Loucy (cell line): ENCODE results near the gene COL21A1.

Experiments
- H2AFZ ChIP-seq: fragments of 200-600 bp; sonication (generic); 2 replicates; pipeline ENCODE4 v1.6.0; 2016; ENCODE audit warnings: antibody characterized with exemption, mild to moderate bottlenecking, low read length, moderate library complexity
- H3F3A ChIP-seq: fragments of 200-600 bp; 2 replicates; pipeline ENCODE4 v1.6.0; 2016; ENCODE audit warnings: antibody characterized with exemption, low read depth, mild to moderate bottlenecking
- H3K27me3 ChIP-seq: fragments of 200-600 bp; sonication (generic); 2 replicates; pipeline ENCODE4 v1.6.1; 2014; ENCODE audit warnings: low read length, mild to moderate bottlenecking; ENCODE audit not compliant: insufficient read depth, poor library complexity, severe bottlenecking
- H3K36me3 ChIP-seq: fragments of 200-600 bp; sonication (generic); 2 replicates; pipeline ENCODE4 v1.6.1; 2016; ENCODE audit warnings: low read length; ENCODE audit not compliant: insufficient read depth
- H3K4me1 ChIP-seq: fragments of 200-600 bp; sonication (generic); 2 replicates; pipeline ENCODE4 v1.5.1; 2014; ENCODE audit warnings: low read length, mild to moderate bottlenecking; ENCODE audit not compliant: insufficient read depth, poor library complexity, severe bottlenecking
- H3K4me2 ChIP-seq: fragments of 200-600 bp; sonication (generic); 2 replicates; pipeline ENCODE4 v1.6.0; 2014; ENCODE audit warnings: antibody characterized with exemption, low read length, low read depth, mild to moderate bottlenecking; ENCODE audit not compliant: poor library complexity, severe bottlenecking
- H3K4me3 ChIP-seq: fragments of 200-600 bp; sonication (generic); 2 replicates; pipeline ENCODE4 v1.5.1; 2014; ENCODE audit warnings: low read length, mild to moderate bottlenecking, mixed read lengths; ENCODE audit not compliant: poor library complexity, severe bottlenecking
- H3K79me2 ChIP-seq: fragments of 200-600 bp; sonication (generic); 2 replicates; pipeline ENCODE4 v1.6.1; 2014; ENCODE audit warnings: low read length; ENCODE audit not compliant: insufficient read depth
- H3K9ac ChIP-seq: fragments of 200-600 bp; sonication (generic); 2 replicates; pipeline ENCODE4 v1.6.0; 2014; ENCODE audit warnings: mild to moderate bottlenecking, low read depth, low read length, moderate library complexity; ENCODE audit not compliant: poor library complexity, severe bottlenecking
- H3K9me2 ChIP-seq: fragments of 200-600 bp; sonication (generic); replicated peaks from 2 replicates; pipeline ENCODE4 v1.6.1; 2016; ENCODE audit warnings: low read depth, low read length, mixed read lengths
- H3K9me3 ChIP-seq: fragments of 200-600 bp; sonication (generic); 2 replicates; pipeline ENCODE4 v1.6.1; 2014; ENCODE audit warnings: mild to moderate bottlenecking, antibody characterized with exemption, low read length, low read depth; ENCODE audit not compliant: insufficient read depth
- H4K20me1 ChIP-seq: fragments of 200-600 bp; sonication (generic); 2 replicates; pipeline ENCODE4 v1.6.0; 2014; ENCODE audit warnings: antibody characterized with exemption, low read length, mild to moderate bottlenecking; ENCODE audit not compliant: insufficient read depth, poor library complexity, severe bottlenecking
- EZH2phosphoT487 ChIP-seq: fragments of 200-600 bp; IDR thresholded peaks from 2 replicates; pipeline ENCODE4 v1.6.1; 2018; ENCODE audit warnings: antibody characterized with exemption, mild to moderate bottlenecking, moderate library complexity, borderline replicate concordance
- TF ChIP-seq, protein P1 (sequence below): fragments of 200-600 bp; sonication (generic); conservative IDR thresholded peaks from 2 replicates; pipeline ENCODE4 v1.5.1; 2014; ENCODE audit warnings: mild to moderate bottlenecking, antibody characterized with exemption, low read length

COL21A1 gene

DNA sequence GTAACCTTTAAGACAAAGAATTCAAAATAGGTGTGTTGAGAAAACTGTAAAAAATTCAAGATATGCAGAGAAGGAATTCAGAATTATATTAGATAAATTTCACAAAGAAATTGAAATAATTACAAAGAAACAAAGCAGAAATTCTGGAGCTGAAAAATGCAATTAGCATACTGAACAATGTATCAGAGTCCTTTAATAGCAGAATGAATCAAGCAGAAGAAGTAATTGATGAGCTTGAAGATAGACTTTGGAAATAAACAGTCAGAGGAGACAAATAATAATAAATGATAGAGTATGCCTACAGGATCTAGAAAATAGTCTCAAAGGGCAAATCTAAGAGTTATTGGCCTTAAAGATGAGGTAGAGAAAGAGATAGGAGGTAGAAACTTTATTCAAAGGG, 131.7 kb downstream of the COL21A1 start:
- Histone ChIP-seq H3K9me3 (no peaks in the 10 kb centered on the region), H3K79me2 (no peaks in the 10 kb centered on the region), H3K4me1 (no peaks in the 10 kb centered on the region), H3K4me3 (no peak overlapping the region), H3K4me2 (no peak overlapping the region), H4K20me1 (no peaks in the 10 kb centered on the region), H2AFZ (no peak overlapping the region), H3K9me2 (no peaks in the 10 kb centered on the region), H3K36me3 (no peaks in the 10 kb centered on the region), H3F3A (no peaks in the 10 kb centered on the region), H3K27me3 (no peaks in the 10 kb centered on the region), H3K9ac (no peak overlapping the region)
- no peak for TF ChIP-seq EZH2phosphoT487
- TF ChIP-seq, protein P1, sequence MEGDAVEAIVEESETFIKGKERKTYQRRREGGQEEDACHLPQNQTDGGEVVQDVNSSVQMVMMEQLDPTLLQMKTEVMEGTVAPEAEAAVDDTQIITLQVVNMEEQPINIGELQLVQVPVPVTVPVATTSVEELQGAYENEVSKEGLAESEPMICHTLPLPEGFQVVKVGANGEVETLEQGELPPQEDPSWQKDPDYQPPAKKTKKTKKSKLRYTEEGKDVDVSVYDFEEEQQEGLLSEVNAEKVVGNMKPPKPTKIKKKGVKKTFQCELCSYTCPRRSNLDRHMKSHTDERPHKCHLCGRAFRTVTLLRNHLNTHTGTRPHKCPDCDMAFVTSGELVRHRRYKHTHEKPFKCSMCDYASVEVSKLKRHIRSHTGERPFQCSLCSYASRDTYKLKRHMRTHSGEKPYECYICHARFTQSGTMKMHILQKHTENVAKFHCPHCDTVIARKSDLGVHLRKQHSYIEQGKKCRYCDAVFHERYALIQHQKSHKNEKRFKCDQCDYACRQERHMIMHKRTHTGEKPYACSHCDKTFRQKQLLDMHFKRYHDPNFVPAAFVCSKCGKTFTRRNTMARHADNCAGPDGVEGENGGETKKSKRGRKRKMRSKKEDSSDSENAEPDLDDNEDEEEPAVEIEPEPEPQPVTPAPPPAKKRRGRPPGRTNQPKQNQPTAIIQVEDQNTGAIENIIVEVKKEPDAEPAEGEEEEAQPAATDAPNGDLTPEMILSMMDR: no peak

DNA sequence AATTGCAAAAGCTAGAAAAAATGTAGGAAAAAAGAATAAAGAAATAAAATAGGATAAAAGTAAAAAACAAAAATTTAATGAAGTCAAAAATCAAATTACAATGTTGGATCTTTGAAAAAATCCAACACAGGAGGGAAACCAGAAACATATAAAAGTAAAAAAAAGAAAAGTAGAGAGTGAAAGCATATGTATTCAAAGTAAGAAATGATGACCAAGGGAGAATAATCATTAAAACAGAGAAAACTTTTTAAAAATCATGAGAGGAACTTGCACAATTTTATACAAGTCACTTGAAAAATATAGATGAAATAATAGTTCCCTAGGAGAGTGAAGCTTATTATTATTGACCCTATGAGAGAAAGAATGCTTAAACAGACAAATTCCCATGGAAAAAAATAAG, 138.2 kb downstream of the COL21A1 start:
- no peak overlapping the region for H3K4me2 ChIP-seq
- H3K9me2 ChIP-seq: no peaks in the 10 kb centered on the region; the same call in 1 of the 2 replicates
- H3K27me3 ChIP-seq: no peaks in the 10 kb centered on the region
- TF ChIP-seq, protein P1: no peak
- no peak for TF ChIP-seq EZH2phosphoT487
- no peaks in the 10 kb centered on the region for H3K4me1 ChIP-seq
- H3F3A ChIP-seq: no peaks in the 10 kb centered on the region
- H3K36me3 ChIP-seq: no peaks in the 10 kb centered on the region
- no peak overlapping the region for H2AFZ ChIP-seq
- H3K9me3 ChIP-seq: no peaks in the 10 kb centered on the region
- no peak overlapping the region for H3K4me3 ChIP-seq
- H3K9ac ChIP-seq: no peak overlapping the region
- no peaks in the 10 kb centered on the region for H3K79me2 ChIP-seq
- no peaks in the 10 kb centered on the region for H4K20me1 ChIP-seq

DNA sequence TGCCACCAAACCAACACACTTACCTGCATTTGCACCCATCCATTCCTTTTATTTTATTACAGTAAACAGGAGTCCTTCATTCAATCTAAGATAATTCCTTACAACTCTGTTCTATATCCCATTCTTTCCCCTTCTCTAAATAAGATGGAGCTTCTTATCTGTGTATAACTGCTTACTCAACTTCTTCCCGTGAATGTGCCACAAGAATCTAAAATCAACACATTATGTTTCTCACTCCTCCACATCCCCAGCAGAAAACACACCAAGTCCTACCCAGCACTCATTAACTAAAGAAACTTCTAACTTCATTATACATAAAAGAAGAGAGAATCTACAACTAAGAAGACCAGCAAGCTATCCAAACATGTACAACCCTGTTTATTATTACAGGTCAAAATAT, 141.1 kb downstream of the COL21A1 start:
- H3F3A ChIP-seq: no peaks in the 10 kb centered on the region
- no peak for TF ChIP-seq EZH2phosphoT487
- TF ChIP-seq, protein P1: no peak
- H3K4me1 ChIP-seq: no peaks in the 10 kb centered on the region
- no peak overlapping the region for H3K4me3 ChIP-seq
- no peaks in the 10 kb centered on the region for H3K79me2 ChIP-seq
- H3K9me2 ChIP-seq: no peaks in the 10 kb centered on the region; the same call in 1 of the 2 replicates
- H3K36me3 ChIP-seq: no peaks in the 10 kb centered on the region
- no peaks in the 10 kb centered on the region for H4K20me1 ChIP-seq
- H2AFZ ChIP-seq: no peak overlapping the region
- no peaks in the 10 kb centered on the region for H3K27me3 ChIP-seq
- H3K9ac ChIP-seq: no peak overlapping the region
- H3K9me3 ChIP-seq: no peaks in the 10 kb centered on the region
- H3K4me2 ChIP-seq: no peak overlapping the region
